ENCODE results near the gene PTPRCAP.

PTPRCAP gene

DNA sequence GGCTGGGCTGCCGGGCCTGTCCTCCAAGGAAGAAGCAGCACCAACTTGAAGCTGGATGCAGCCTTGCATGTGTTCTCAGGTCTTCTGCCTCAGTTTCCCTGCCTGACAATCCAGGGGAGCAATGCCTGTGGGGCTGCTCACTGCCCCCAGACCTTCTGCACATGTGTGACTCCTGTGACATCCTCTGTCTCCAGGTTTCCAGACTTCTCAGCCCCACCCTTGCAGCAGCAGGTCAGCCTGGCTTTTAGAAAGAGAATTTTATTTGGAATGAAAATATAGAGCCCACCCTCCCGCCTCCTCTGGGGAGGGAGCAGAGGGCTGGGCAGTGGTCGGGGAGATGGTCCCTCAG is 301 bp upstream of the PTPRCAP start:
- Histone ChIP-seq H3F3A (ENCODE audit: insufficient read depth, low read length) (no peaks in the 10 kb centered on the region), H3K9ac (ENCODE audit: low read length) (no peak overlapping the region), H2AFZ (ENCODE audit: low read length) (no peak overlapping the region), H3K36me3 (replicated peaks; ENCODE audit: insufficient read depth, low read length) (no peaks in the 10 kb centered on the region; the same call in 1 of the 2 replicates), H3K4me3 (ENCODE audit: low read length) (no peak overlapping the region), H4K20me1 (ENCODE audit: insufficient read depth, low read length) (no peaks in the 10 kb centered on the region), H3K27me3 (replicated peaks; ENCODE audit: insufficient read depth, low read length) (no peaks in the 10 kb centered on the region), H3K9me3 (replicated peaks; ENCODE audit: insufficient read depth, low read length) (no peaks in the 10 kb centered on the region), H3K79me2 (ENCODE audit: low read length) (no peaks in the 10 kb centered on the region), H3K27ac (ENCODE audit: low read length) (no peak overlapping the region), H3K4me1 (ENCODE audit: low read length) (no peaks in the 10 kb centered on the region), H3K9me2 (replicated peaks; ENCODE audit: insufficient read depth, low read length) (no peaks in the 10 kb centered on the region), H3K4me2 (ENCODE audit: low read depth, low read length) (no peak overlapping the region)
- TF ChIP-seq EZH2 (optimal IDR thresholded peaks at IDR 0.05; ENCODE audit: low read depth, low read length) (no peak), EZH2phosphoT487 (IDR thresholded peaks at IDR 0.05; ENCODE audit: low read length) (no peak)
- TF ChIP-seq, protein P1, sequence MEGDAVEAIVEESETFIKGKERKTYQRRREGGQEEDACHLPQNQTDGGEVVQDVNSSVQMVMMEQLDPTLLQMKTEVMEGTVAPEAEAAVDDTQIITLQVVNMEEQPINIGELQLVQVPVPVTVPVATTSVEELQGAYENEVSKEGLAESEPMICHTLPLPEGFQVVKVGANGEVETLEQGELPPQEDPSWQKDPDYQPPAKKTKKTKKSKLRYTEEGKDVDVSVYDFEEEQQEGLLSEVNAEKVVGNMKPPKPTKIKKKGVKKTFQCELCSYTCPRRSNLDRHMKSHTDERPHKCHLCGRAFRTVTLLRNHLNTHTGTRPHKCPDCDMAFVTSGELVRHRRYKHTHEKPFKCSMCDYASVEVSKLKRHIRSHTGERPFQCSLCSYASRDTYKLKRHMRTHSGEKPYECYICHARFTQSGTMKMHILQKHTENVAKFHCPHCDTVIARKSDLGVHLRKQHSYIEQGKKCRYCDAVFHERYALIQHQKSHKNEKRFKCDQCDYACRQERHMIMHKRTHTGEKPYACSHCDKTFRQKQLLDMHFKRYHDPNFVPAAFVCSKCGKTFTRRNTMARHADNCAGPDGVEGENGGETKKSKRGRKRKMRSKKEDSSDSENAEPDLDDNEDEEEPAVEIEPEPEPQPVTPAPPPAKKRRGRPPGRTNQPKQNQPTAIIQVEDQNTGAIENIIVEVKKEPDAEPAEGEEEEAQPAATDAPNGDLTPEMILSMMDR (IDR thresholded peaks at IDR 0.05; ENCODE audit: low read length): no peak
- no peak for DNase-seq

DNA sequence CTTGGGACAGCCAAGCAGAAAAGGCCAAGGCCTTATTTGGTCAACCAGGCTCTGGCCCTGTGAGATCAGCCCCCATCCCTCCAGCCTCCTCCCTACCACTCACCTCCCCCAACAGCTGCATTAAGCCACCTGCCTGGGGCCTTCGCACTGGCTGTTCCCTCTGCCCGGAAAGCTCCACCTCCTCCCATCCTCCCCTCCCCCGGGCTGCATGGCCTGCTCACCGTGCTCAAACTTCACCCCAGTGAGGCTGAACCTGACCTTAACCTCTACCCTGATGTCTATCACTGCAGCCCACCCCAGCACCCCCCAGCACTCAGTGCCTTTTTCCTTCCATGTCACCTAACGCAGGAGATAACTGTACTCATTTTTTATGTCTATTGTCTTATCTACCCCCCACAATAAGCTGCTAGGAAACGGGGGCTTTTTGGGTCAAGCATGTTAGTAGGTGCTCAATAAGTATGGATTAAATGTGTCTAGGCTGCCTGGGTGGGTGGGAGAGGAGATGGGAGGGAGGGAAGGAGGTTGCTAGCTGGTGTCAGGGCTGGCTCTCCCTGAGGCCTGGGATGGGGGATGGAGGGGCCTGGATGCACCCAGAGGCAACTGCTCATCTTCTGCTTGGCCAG is 912 bp downstream of the PTPRCAP start:
- TF ChIP-seq EZH2phosphoT487 (IDR thresholded peaks at IDR 0.05; ENCODE audit: low read length): no peak
- TF ChIP-seq, protein P1 (IDR thresholded peaks at IDR 0.05; ENCODE audit: low read length): no peak
- no peak overlapping the region for H3K4me2 ChIP-seq (ENCODE audit: low read depth, low read length)
- H3K79me2 ChIP-seq (ENCODE audit: low read length): peaks cover 3% of the 10 kb centered on the region; the same call in 1 of the 2 replicates
- H3K27me3 ChIP-seq (replicated peaks; ENCODE audit: insufficient read depth, low read length): no peaks in the 10 kb centered on the region
- H3K9ac ChIP-seq (ENCODE audit: low read length): no peak overlapping the region
- no peak for DNase-seq
- H3K9me2 ChIP-seq (replicated peaks; ENCODE audit: insufficient read depth, low read length): no peaks in the 10 kb centered on the region
- H3F3A ChIP-seq (ENCODE audit: insufficient read depth, low read length): no peaks in the 10 kb centered on the region
- H3K27ac ChIP-seq (ENCODE audit: low read length): no peak overlapping the region
- H3K36me3 ChIP-seq (replicated peaks; ENCODE audit: insufficient read depth, low read length): no peaks in the 10 kb centered on the region; the same call in 1 of the 2 replicates
- H3K4me3 ChIP-seq (ENCODE audit: low read length): no peak overlapping the region
- H3K9me3 ChIP-seq (replicated peaks; ENCODE audit: insufficient read depth, low read length): no peaks in the 10 kb centered on the region
- no peaks in the 10 kb centered on the region for H4K20me1 ChIP-seq (ENCODE audit: insufficient read depth, low read length)
- H2AFZ ChIP-seq (ENCODE audit: low read length): no peak overlapping the region
- no peaks in the 10 kb centered on the region for H3K4me1 ChIP-seq (ENCODE audit: low read length)

DNA sequence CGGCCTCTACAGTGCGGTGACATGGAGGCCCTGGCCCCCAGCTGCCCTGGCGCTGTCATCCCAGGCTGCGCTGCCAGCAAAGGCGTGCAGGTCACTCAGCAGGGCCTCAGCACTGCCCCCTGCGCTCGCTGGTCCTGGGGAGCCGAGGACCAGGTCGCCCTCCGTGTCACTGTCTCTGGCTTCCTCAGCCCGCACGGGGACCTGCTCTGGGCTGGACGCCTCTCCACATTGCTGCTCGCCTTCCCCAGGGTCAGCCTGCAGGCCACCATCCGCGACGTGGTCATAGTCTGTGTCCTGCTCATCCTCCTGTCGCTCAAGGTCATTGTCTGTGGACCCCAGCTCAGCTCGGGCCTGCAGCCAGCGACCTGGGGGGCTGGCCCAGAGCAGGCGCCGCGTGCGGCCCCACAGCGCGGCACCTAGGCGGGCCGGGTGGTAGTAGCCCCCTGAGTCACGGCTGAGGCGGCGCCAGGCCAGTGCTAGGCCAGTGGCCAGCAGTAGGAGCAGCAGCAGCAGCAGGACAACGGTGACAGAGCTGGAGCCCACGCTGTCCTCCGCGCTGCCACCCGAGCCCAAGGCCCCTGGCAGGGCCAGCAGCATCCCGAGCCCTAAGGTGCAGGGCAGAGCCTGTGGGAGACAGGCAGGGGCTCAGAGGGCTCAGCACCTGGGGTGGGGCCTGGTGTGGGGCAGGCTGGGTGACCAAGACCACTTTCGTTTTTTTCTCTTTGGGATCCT is 1.6 kb downstream of the PTPRCAP start:
- Histone ChIP-seq H3K9ac (ENCODE audit: low read length) (no peak overlapping the region), H3K4me1 (ENCODE audit: low read length) (no peaks in the 10 kb centered on the region), H3F3A (ENCODE audit: insufficient read depth, low read length) (no peaks in the 10 kb centered on the region), H3K9me3 (replicated peaks; ENCODE audit: insufficient read depth, low read length) (no peaks in the 10 kb centered on the region), H3K4me3 (ENCODE audit: low read length) (no peak overlapping the region), H4K20me1 (ENCODE audit: insufficient read depth, low read length) (no peaks in the 10 kb centered on the region), H3K27ac (ENCODE audit: low read length) (no peak overlapping the region), H2AFZ (ENCODE audit: low read length) (no peak overlapping the region), H3K36me3 (replicated peaks; ENCODE audit: insufficient read depth, low read length) (no peaks in the 10 kb centered on the region; the same call in 1 of the 2 replicates), H3K27me3 (replicated peaks; ENCODE audit: insufficient read depth, low read length) (no peaks in the 10 kb centered on the region), H3K79me2 (ENCODE audit: low read length) (peaks cover 8% of the 10 kb centered on the region; the same call in 1 of the 2 replicates), H3K4me2 (ENCODE audit: low read depth, low read length) (no peak overlapping the region), H3K9me2 (replicated peaks; ENCODE audit: insufficient read depth, low read length) (no peaks in the 10 kb centered on the region)
- no peak for DNase-seq
- TF ChIP-seq EZH2 (optimal IDR thresholded peaks at IDR 0.05; ENCODE audit: low read depth, low read length) (no peak), EZH2phosphoT487 (IDR thresholded peaks at IDR 0.05; ENCODE audit: low read length) (no peak)
- TF ChIP-seq, protein P1 (IDR thresholded peaks at IDR 0.05; ENCODE audit: low read length): no peak

All from MM.1S (cell line).